Mesothelial cell of epicardium (in vitro differentiated cells): ENCODE results near the gene ZC3H11A. TPM values are rescaled to one million over a fixed set of nuclear protein-coding genes. Genes with fewer than 3 reads are reported as not detected.
"Not testable (repeated sequence)": the region's sequence is repeated elsewhere in the genome, so short reads cannot be mapped to it uniquely, and the experiment has no call there.

Experiments
- DNase-seq, 2 experiments: peaks; one replicate each; pipeline ENCODE4 v3.0.0; 2021; ENCODE audit warnings: low spot score in 2 of 2; ENCODE audit not compliant: unreplicated experiment in 2 of 2
- H3K27ac Mint-ChIP-seq: 2 replicates; pipeline ENCODE4 v1.8.0; 2021; ENCODE audit warnings: mixed read lengths
- H3K27me3 Mint-ChIP-seq: 2 replicates; pipeline ENCODE4 v1.8.0; 2021; ENCODE audit warnings: low read depth, mixed read lengths
- H3K36me3 Mint-ChIP-seq: 2 replicates; pipeline ENCODE4 v1.8.0; 2021; ENCODE audit warnings: mixed read lengths
- H3K4me1 Mint-ChIP-seq: 2 replicates; pipeline ENCODE4 v1.8.0; 2021; ENCODE audit warnings: mixed read lengths
- H3K4me3 Mint-ChIP-seq: 2 replicates; pipeline ENCODE4 v1.8.0; 2021; ENCODE audit warnings: mild to moderate bottlenecking, moderate library complexity, mixed read lengths
- H3K9me3 Mint-ChIP-seq: 2 replicates; pipeline ENCODE4 v1.8.0; 2021; ENCODE audit warnings: mixed read lengths
- total RNA-seq: library from RNA; stranded (reverse); gene quantifications from 3 replicates; pipeline ENCODE4 v1.2.1, GENCODE V29; 2021
- TF ChIP-seq, protein P1 (sequence below): fragments of 200-600 bp; sonication (generic); IDR thresholded peaks from one replicate; pipeline ENCODE4 v1.5.0; 2021; ENCODE audit warnings: antibody characterized with exemption; ENCODE audit not compliant: unreplicated experiment

The ZC3H11A gene
- total RNA-seq, 1 donor from 2014 or later: 105 TPM

- Mint-ChIP-seq H3K27ac (no peak overlapping the region), H3K4me1 (peaks cover 2% of the 10 kb centered on the region), H3K9me3 (no peaks in the 10 kb centered on the region), H3K4me3 (no peak overlapping the region), H3K27me3 (no peaks in the 10 kb centered on the region), H3K36me3 (no peaks in the 10 kb centered on the region)
- DNase-seq: no peak
- TF ChIP-seq, protein P1, sequence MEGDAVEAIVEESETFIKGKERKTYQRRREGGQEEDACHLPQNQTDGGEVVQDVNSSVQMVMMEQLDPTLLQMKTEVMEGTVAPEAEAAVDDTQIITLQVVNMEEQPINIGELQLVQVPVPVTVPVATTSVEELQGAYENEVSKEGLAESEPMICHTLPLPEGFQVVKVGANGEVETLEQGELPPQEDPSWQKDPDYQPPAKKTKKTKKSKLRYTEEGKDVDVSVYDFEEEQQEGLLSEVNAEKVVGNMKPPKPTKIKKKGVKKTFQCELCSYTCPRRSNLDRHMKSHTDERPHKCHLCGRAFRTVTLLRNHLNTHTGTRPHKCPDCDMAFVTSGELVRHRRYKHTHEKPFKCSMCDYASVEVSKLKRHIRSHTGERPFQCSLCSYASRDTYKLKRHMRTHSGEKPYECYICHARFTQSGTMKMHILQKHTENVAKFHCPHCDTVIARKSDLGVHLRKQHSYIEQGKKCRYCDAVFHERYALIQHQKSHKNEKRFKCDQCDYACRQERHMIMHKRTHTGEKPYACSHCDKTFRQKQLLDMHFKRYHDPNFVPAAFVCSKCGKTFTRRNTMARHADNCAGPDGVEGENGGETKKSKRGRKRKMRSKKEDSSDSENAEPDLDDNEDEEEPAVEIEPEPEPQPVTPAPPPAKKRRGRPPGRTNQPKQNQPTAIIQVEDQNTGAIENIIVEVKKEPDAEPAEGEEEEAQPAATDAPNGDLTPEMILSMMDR: no peak
These were observed 34.9 kb upstream of the ZC3H11A start for GRCh38 chr1:203760506-203760905.

GRCh38 chr1:203761958-203762357 is 33.5 kb upstream of the ZC3H11A start:
- H3K4me3 Mint-ChIP-seq, H3K27me3 Mint-ChIP-seq, H3K27ac Mint-ChIP-seq, H3K9me3 Mint-ChIP-seq, H3K4me1 Mint-ChIP-seq, DNase-seq, H3K36me3 Mint-ChIP-seq: not testable (repeated sequence)

DNA sequence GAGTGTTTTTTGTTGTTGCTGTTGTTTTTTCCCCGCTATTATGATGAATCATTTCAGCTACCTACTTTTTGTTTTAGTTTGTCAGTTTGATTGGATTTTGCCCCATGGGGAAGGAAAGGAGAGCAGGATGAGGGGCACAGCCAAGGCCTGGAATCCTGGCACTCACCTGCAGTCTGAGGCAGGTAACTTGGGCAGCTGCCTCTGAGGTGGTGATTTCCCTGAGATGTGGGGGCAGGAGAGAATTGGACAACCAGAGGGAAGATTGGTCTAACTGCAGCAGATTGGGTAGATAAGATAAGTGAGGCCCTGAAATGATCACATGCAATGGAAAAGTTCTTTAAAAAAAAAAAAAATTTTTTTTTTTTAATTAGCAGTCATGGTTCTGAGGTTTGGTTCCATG is 31.9 kb upstream of the ZC3H11A start:
- no peaks in the 10 kb centered on the region for H3K9me3 Mint-ChIP-seq
- H3K4me3 Mint-ChIP-seq: no peak overlapping the region
- no peak overlapping the region for H3K27ac Mint-ChIP-seq
- no peaks in the 10 kb centered on the region for H3K27me3 Mint-ChIP-seq
- TF ChIP-seq, protein P1: no peak
- no peaks in the 10 kb centered on the region for H3K36me3 Mint-ChIP-seq
- H3K4me1 Mint-ChIP-seq: peaks cover 3% of the 10 kb centered on the region
- no peak for DNase-seq

DNA sequence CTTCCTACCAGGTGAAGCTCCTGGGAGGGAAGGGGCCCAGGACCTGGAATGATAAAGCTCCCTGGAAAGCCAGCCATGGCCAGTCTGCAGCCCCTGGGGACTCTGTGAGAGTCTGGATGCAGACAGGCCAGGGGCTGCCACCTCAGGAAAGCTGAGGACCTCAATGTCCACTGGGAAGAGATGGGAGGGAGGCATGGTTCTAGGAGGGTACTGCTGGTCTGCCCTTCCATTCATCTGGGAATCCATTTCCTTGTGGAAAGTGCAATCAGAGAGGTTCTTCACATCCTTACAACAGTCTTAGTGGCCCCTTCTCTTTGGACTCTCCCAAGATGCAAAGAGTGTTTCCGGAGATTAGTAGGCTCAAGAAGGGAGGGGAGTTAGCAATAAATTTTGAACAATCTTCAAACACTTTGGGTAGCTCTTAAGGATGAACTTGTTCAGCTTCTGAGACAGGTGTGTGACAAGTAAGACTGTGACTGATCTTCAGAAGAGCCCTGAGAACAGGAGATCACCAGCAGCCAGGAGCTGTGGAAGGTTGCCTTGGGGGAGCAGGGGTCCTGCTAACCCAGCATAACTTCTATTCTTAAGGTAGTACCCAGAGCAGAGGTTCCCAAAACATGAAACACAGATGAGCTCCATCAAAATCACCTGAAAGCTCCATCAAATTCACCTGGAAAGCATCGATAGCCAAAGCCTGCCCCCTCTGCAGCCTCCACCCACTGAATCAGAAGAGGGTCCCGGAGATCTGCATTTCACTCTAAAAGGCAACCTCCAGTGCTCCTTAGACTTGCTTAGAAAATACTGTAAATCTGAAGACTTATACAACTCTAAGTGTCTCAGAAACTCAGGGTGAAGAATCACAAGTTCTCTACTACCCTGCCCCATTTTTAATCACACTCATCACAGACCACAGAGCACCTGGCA is 31.1 kb upstream of the ZC3H11A start:
- no peak for DNase-seq
- Mint-ChIP-seq H3K9me3 (no peaks in the 10 kb centered on the region), H3K4me1 (peaks cover 3% of the 10 kb centered on the region), H3K4me3 (no peak overlapping the region), H3K36me3 (no peaks in the 10 kb centered on the region), H3K27ac (no peak overlapping the region), H3K27me3 (no peaks in the 10 kb centered on the region)
- TF ChIP-seq, protein P1: no peak

- TF ChIP-seq, protein P1: no peak
- no peak within 1 kb of the TSS for H3K4me3 Mint-ChIP-seq
- DNase-seq: no peak
- no peak within 1 kb of the TSS for H3K27ac Mint-ChIP-seq
- no peaks in the 10 kb centered on the region for H3K9me3 Mint-ChIP-seq
- H3K36me3 Mint-ChIP-seq: no peaks in the 10 kb centered on the region
- H3K27me3 Mint-ChIP-seq: no peaks in the 10 kb centered on the region
- peaks cover 5% of the 10 kb centered on the region for H3K4me1 Mint-ChIP-seq
These were observed 30.2 kb upstream of the ZC3H11A start, which contains the start of gene LAX1 for GRCh38 chr1:203765029-203765837. TSS of gene LAX1 (plus strand) at chr1:203765183. CDS start at chr1:203765566, 383 bp downstream.

DNA sequence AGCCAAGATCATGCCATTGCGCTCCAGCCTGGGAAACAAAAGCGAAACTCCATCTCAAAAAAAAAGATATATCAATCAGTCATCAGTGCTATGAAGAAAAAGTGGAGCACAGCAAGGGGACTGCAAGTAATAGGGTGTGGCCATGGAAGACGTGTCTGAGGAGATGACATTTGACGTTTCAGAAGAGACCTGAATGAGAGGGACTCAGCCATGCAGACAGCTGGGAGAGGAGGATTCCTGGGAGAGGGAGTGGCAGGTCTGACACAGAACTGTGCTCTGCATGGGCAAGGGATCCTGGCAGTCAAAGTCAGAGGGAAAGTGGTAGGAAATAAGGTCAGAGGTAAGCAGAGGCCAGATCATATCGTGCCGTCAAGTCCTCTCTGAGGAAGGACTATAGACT is 27.2 kb upstream of the ZC3H11A start:
- DNase-seq: no peak
- TF ChIP-seq, protein P1: no peak
- Mint-ChIP-seq H3K4me3 (no peak overlapping the region), H3K4me1 (peaks cover 5% of the 10 kb centered on the region), H3K27ac (no peak overlapping the region), H3K9me3 (no peaks in the 10 kb centered on the region), H3K27me3 (no peaks in the 10 kb centered on the region), H3K36me3 (no peaks in the 10 kb centered on the region)
